Fibroblast of gingiva (primary cell): ENCODE results near the gene TVP23A.

Source experiments
- DNase-seq: peaks from one replicate; pipeline ENCODE4 v3.0.0-alpha.2; 2011; ENCODE audit warnings: low read depth

Gene TVP23A

DNA sequence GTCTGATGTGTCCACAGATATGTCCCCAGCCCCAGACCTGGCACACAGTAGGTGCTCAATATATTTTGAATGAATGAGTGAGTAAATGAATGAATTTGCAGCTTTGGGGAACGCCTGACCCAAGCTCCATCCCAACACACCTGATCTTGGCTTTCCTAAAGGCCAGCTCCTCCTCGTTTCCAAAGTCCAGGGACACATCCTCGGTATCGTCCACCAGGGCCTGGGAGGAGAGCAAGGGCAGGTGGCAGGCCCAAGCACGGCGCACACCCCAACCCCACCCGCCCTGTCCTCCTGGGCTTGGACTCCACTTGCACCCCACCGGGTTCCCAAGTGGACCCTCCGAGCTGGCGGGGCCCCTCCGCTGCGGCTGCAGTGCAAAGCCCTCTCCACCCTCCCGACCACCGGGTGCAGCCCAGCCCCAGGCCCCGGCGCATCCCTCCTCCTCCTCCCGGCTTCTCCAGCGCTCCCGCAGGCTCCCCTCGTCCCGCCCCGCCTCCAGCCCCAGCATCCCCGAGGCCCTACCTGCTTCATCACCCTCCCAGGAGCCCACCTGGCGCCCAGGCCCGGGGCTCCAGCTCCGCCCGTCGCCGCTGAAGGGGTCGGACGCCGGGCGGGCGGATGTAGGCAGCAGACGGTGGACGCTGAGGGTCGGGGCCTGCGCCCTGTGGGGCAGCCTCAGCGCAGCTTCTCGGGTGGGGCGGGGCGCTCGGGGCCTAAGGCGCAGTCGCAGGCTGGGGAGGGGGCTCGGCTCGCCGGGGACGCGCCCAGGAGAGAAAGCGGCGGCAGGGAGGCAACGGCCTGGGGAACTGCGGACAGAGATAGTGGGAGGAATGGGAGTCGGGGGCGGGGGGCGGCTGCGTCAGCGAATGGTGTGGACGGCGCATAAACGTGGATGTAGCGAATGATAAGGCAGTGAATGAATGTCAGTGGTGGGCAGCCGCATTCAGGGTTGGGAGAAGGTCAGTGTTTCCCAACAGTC is at the start of gene TVP23A:
TSS of gene TVP23A (minus strand) at position 832 of the 979 bp plus-strand sequence. CDS start at position 531, 301 bp downstream.
- no peak for DNase-seq

- DNase-seq: no peak
Measured at GRCh38 chr16:10868104-10868595, 49.6 kb upstream of the TVP23A start.

- no peak for DNase-seq
Measured at GRCh38 chr16:10867199-10867598, 48.6 kb upstream of the TVP23A start.

- DNase-seq: no peak
Measured at GRCh38 chr16:10865991-10866966, 47.7 kb upstream of the TVP23A start.

DNA sequence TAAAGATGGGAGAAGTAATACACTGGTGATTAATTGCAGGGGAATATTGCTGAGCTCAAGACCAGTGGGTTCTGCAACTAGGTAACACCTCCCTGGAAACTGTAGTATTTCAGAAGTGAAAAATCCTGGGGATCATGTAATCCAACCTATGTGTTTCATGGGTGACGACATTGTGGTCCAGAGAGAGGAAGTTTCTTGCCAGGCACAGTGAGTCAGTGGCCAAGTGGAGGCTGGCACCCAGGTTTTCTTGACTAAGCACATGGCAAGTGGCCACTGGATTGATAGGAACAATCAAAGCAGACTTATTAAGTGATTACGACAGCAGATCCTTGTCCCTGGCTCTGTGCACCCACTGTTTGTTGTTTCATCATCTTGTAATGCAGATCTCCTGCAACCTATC is 43.8 kb upstream of the TVP23A start:
- DNase-seq: peak; percentile 78

DNA sequence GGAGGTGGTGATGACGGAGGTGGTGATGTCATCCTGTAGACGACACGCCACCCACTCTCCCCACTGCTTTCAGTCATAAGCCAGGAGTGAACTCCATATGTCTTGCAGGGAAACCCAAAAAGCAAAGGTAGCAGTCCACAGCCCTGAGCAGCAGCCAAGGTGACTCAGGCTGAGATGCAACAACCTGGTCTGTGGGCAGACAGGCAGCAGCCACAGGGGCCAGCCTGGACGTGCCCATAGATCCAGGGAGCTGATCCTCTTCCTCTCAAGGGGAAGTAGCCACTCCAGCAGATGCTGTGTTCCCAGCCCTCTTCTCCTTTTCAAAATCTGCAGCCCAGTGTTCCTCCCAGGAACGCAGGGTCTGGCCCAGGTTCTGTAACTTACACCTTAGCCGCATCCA is 41.1 kb upstream of the TVP23A start:
- no peak for DNase-seq

- DNase-seq: no peak
Measured at GRCh38 chr16:10859020-10859419, 40.4 kb upstream of the TVP23A start.

GRCh38 chr16:10858203-10858602 is 39.6 kb upstream of the TVP23A start:
- no peak for DNase-seq

DNA sequence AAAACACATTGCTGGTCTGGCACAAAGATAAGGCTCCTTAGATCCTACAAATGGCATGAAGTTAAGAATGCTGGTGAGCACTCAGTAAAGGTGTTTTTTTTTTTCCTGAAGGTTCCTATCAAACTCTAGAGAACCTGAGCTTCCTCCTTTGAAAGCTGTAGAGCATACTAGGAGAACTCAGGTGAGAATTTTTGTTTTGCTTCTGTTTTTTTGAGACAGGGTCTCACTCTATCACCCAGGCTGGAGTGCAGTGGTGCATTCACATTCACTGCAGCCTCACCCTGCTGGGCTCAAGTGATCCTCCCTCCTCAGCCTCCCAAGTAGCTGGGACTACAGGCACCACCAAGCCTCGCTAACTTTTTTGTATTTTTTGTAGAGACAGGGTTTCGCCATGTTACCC is 37.4 kb upstream of the TVP23A start:
- DNase-seq: no peak

GRCh38 chr16:10852948-10853347 is 34.4 kb upstream of the TVP23A start:
- no peak for DNase-seq

DNA sequence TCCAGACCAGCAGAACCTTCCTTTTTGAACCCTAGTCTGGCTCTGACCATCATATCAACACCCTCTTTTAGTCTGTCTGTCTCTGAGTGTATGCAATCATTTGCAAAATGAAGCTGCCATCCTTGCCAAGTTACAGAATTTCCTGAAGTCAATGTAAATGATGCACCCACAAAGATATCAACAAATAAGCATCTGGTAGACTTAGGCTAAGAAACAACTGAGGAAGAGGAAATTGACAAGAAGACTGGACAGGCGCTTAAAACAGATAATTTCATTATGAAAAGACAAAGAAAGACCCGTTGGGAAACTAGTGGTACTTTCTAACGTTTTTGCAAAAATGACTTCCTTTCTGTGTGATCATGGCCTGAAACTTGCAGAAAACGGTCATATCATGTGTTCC is 33.7 kb upstream of the TVP23A start:
- DNase-seq: no peak

GRCh38 chr16:10851512-10851911 is 32.9 kb upstream of the TVP23A start:
- no peak for DNase-seq

GRCh38 chr16:10850478-10850850 is 31.9 kb upstream of the TVP23A start:
- DNase-seq: no peak

- DNase-seq: no peak
Measured at GRCh38 chr16:10849736-10850477, 31.3 kb upstream of the TVP23A start.

- no peak for DNase-seq
Measured at GRCh38 chr16:10847176-10847575, 28.6 kb upstream of the TVP23A start.

DNA sequence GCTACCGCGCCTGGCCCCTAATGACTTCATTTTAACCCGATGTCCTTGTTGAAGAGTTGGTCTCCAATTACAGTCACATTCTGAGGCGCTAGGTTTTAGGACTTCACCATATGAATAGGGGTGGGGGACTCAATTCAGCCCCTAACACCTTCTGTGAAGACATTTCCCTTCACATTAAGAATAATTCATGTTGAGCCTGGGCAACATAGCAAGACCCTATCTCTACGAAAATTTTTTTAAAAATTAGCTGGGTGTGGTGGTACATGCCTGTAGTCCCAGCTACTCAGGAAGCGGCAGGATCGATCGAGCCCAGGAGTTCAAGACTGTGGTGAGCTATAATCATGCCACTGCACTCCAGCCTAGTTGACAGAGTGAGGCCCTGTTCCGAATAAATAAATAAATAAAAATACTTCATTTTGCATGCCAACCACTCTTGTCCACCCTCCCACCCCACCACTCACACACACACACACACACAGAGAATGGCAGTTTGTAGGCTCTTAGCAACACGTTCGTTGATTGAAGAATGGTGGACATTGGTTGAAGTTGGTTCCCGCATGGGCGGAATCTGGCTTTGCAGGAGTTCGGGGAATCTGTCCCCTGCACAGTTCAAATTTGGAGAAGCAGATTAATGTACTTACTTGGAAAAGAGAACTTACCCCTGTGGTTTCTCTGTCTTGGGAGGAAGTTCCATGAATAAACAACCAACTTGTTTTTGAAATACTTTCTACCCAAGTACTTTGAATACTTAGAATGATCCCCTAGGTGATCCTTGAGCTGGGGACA is 27.8 kb upstream of the TVP23A start:
- DNase-seq: no peak

GRCh38 chr16:10840703-10841102 is 22.1 kb upstream of the TVP23A start:
- no peak for DNase-seq

DNA sequence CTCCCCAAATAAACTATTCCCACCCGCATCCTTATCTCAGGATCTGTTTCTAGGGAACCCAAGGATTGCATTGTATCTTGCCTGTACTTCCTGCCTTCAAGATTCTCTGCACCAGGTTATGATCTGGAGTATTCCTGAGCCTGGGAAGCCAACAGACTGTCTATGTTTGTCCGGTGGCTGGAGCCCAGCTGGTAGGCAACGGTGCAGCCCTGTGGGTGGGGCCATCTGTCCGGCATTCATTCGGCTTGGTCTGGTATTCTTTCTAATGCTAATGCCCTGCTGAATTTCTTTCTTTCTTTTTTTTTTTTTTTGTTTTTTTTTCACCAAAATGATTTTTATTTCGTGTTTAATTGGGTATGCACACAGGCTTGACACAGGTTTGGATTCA is 20.7 kb upstream of the TVP23A start:
- DNase-seq: no peak

- DNase-seq: no peak
Measured at GRCh38 chr16:10838621-10839278, 20.2 kb upstream of the TVP23A start.

- no peak for DNase-seq
Measured at GRCh38 chr16:10836174-10836853, 17.7 kb upstream of the TVP23A start.
